Placental epithelial cell (primary cell): ENCODE results near the gene PTCH2. TPM values are rescaled to one million over a fixed set of nuclear protein-coding genes. Genes with fewer than 3 reads are reported as not detected.
A peak's percentile ranks its signal among the peaks of the same experiment; 100 is the strongest.

Experiments used
- small RNA-seq: library from RNA; depleted of rRNA; stranded (forward); fragments of <200 nt; gene quantifications from one replicate; pipeline ENCODE3, GENCODE V24; 2012
- total RNA-seq: library from RNA; depleted of rRNA; stranded (reverse); fragments of >200 nt; gene quantifications from 2 replicates; pipeline ENCODE4 v1.2.3, GENCODE V29; 2012

PTCH2 gene, protein sequence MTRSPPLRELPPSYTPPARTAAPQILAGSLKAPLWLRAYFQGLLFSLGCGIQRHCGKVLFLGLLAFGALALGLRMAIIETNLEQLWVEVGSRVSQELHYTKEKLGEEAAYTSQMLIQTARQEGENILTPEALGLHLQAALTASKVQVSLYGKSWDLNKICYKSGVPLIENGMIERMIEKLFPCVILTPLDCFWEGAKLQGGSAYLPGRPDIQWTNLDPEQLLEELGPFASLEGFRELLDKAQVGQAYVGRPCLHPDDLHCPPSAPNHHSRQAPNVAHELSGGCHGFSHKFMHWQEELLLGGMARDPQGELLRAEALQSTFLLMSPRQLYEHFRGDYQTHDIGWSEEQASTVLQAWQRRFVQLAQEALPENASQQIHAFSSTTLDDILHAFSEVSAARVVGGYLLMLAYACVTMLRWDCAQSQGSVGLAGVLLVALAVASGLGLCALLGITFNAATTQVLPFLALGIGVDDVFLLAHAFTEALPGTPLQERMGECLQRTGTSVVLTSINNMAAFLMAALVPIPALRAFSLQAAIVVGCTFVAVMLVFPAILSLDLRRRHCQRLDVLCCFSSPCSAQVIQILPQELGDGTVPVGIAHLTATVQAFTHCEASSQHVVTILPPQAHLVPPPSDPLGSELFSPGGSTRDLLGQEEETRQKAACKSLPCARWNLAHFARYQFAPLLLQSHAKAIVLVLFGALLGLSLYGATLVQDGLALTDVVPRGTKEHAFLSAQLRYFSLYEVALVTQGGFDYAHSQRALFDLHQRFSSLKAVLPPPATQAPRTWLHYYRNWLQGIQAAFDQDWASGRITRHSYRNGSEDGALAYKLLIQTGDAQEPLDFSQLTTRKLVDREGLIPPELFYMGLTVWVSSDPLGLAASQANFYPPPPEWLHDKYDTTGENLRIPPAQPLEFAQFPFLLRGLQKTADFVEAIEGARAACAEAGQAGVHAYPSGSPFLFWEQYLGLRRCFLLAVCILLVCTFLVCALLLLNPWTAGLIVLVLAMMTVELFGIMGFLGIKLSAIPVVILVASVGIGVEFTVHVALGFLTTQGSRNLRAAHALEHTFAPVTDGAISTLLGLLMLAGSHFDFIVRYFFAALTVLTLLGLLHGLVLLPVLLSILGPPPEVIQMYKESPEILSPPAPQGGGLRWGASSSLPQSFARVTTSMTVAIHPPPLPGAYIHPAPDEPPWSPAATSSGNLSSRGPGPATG
- total RNA-seq: under 0.01 TPM in 1 of 2 replicates, not detected in the other

DNA sequence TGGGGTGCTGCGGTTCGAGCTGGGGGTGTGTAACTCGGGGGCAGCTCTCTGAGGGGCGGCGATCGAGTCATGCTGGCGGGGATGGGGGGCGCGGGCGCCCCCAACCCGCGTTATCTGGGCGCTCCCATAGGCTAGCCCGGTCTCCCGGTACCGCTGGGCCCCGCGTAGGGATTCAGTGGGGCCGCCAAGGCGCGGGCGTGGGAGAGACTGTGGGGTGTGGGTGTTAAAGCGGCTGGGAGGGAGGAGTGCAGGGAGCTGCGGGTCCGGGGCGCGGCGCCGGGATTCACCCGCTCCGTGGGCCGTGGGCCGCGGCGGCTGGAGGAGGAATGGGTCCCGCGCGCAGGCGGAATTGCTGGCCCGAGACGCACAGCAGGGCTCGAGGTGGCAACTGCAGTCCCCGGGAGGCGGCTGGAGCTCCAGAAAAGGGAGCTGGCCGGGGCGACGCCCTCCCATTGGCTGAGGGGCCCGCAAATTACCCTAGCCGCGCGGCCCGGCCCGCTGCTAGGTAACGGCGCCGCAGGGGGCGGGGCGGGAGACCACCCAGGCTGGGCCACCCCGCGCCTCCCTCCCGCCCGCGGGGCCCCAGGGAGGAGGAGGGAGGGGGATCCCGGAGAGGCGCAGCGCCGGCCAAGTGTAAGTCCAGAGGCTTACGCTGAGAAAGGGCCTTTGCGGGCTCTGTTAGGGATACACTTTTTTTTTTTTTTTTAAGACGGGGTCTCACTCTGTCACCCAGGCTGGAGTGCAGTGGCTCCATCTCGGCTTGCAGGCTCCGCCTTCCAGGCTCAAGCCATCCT lies at the start of gene PTCH2:
Gene PTCH2 (minus strand): TSS at position 392 of the 794 bp plus-strand sequence. CDS start 321 bp downstream, at position 71.

DNA sequence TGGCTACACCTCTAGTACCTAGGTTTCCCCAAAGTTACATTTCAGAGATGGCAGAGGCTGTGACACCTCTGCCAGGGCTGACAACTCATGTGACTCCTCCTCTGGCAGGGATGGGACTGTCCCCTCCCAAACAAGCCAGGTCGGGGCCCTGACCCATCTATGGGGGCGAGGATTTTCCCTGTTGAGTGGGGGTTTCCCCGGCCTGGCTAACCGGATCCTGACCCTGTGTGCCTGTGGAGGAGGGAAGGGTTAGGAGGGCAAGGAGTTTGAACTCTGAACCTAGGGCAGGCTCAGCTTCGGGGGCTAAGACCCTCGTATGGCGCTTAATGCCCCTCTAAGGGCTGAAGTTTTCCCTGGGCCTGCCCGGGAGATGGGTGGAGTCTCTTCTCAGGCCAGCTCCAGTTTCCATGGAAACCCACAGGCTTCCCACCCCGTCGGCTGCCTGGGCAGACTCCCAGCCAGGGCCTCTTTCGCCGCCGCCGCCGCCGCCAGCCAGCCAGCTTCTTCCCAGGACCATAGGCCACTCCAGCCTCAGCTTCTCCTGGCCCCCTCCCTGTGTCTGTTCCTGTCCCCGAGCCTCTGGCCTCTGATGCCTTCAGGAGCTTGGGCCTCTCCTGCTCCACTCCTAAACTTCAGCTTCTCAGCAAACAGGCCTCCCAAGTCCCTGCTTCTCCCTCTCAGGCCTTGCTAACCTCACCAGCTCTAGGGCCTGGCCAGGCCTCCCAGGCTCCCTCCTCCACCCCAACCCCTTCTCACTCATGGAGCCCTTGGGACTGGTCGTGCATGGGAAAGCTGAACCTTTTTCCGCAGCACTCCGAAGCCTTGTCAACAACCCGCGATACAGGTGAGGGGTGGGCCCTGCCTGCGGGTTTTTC lies 34.8 kb downstream of the PTCH2 start, which contains the start of gene BTBD19:
Gene BTBD19 (plus strand): TSS at position 461 of the 875 bp plus-strand sequence. CDS start 298 bp downstream, at position 759.

DNA sequence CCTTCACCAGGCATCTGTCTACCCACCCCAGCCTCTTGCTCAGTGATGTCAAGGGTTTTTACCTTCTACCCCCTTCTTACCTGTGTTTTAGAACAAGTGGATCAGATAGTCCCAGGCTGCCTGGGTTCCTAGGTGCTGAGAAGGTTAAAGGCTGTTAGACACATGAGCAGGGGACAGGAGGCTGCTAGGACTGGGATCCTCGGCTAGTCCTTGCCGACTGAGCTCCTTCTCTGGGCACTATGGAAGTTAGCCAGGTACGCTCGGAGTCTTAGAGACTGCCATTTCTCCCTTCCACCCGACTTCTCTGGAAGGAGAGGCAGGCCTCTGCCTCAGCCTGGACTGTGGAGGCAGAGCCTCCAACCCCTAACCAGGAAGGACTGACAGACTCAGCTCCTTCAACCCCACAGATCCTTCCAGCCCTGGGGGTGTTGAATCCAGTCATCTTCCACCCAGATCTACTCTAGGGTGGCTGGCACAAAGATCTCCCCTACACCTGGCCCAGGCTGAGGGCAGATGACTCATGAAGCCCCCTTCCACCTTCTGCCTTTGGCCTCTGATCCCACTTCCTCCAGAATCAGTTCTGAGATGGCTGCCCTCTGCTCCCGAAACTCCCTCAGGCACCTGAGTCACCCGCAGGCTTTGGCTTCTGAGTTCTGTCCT lies 36.2 kb downstream of the PTCH2 start, which contains the start of gene DYNLT4:
Gene DYNLT4 (minus strand): TSS at position 648 of the 660 bp plus-strand sequence. CDS start 683 bp downstream, outside the sequence.

DNA sequence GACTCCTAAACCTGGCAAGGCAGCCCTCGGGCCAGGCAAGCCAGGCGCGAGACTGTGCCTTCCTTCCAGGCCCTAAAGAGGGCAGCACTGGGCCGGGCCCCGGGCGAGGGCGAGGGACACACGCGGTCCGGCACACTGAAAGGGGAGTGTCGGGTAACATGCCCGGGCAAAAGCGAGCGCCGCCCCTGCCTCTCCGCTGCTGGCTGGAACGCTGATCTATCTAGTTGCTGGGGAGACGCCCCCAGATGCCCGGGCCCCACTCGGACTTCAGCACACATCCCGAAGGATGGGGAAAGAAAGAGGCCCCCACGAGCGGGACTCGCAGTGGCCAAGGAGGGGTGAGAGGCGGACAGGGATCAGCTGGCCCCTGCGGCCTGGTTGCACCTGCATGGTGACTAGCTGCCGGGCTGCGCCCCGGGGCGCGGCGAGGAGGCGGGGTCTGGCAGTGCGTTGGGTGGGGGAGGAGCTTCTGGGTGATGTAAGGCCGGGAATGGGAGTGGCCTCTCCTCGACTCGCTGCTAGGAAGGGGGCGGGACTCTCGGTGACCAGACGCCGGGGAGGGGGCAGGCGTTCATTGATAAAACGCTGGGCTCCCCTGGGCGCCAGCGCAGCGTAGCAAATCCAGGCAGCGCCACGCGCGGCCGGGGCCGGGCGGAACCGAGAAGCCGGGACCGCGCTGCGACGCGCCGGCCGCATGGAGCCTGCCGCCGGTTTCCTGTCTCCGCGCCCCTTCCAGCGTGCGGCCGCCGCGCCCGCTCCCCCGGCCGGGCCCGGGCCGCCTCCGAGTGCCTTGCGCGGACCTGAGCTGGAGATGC lies 43.1 kb downstream of the PTCH2 start, which contains the start of gene PLK3:
Gene PLK3 (plus strand): TSS at position 608 of the 815 bp plus-strand sequence. CDS start 87 bp downstream, at position 695.

DNA sequence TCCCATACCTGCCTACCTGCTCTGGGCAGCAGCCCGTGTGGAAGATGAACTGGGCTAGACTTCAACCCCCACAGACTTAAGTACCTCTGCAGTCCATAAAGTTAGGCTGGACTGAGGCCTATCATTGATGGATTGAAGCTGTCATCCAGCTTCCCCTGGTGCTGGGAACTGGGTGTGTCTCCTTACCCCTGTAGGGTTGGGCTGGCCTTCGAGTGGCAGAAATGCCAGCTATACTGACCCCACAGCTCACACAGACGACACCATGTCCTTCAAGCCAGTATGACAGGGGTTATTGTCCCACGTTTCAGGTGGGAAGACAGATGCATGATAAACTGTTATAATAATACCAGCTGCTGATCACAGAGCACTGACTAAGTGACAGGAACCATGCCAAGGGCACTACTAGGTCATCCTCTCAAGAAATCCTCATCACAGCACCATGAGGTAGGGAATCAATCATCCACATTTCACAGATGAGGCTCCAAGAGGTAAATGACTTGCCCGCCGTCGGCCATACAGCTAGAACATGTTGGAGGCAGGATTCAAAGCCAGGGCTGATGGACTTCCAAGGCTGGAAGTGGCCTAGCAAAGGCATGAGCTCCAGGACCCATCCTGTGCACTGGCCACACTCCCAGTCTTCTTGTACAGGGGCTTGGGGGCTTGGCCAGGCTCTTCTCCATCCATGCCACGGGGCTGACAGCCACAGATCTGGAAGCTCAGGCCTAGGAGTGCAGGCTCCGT lies 54.8 kb downstream of the PTCH2 start, which contains the start of gene BEST4:
Gene BEST4 (minus strand): TSS at position 51 of the 741 bp plus-strand sequence. CDS start 465 bp downstream, outside the sequence.

DNA sequence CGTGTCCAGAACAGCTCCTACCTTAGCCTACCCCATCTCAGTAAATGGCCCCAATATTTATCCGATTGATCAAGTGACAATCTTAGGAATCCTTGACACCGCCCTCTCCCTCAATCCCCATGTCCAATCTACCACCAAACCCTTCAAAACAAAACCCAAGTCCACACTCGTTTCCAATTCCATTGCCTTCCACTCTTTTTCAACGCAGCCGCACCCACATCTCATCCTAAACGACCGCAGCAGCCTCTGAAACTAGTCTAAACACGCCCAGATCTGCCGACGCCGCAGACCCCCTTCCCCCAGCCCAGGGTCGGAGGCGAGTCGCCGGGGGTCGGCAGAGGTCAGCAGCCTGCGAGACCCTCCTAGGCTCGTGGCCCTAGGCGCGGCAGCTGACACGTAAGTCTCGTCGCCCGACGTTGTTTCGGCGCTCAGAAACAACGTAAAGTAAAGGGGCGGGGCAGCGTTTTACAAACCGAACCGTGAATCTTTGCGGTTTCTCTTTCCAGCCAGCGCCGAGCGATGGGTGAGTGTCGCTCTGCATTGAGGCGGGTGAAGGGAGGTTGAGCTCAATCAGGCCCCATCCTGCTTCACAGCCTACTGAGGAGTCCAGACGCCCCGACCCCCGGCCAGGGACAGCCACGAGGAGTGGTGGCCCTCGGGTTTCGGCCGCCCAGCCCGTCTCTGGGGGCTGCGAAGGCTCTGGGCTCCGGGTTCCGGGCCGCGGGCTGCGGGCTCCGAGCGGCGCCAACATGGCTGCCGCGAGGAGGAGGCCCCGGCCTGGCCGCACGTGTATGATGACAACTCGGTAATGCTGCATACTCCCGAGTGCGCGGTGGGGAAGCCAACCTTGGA lies 67.7 kb downstream of the PTCH2 start, which contains the start of gene RPS8:
Gene RPS8 (plus strand): TSS at position 463 of the 852 bp plus-strand sequence. CDS start 57 bp downstream, at position 520.

Small RNA genes lying within 50 kb of the gene (small RNA-seq; reads per million reads assigned to genes)
- gene AL136380.1 (not detected), gene SNORD38A (1,942 reads per million, percentile 100 among the genes with 10 or more reads in this experiment), gene SNORD38B (not detected), gene SNORD46 (55.8 reads per million, percentile 98 among the genes with 10 or more reads in this experiment), gene SNORD55 (not detected)

Other genes with a start within 250 kb of the PTCH2 start
- gene TMEM53, start 168.8 kb downstream of the PTCH2 start, total RNA-seq: 7.1 and 15.8 TPM in 2 replicates
- gene ARMH1, start 168.5 kb downstream of the PTCH2 start, total RNA-seq: 0.22 and 3.9 TPM in 2 replicates
- not detected in 2 replicates for gene RNU5D-1, start 112.1 kb downstream of the PTCH2 start, total RNA-seq
- 4.3 and 11.2 TPM in 2 replicates for gene KIF2C, start 103.4 kb downstream of the PTCH2 start, total RNA-seq
- gene RPS8, start 67.7 kb downstream of the PTCH2 start, total RNA-seq: 1,100 and 1,117 TPM in 2 replicates
- gene BEST4, start 55.1 kb downstream of the PTCH2 start, total RNA-seq: under 0.01 and 0.11 TPM in 2 replicates
- 6.3 and 18.9 TPM in 2 replicates for gene PLK3, start 42.9 kb downstream of the PTCH2 start, total RNA-seq
- 2.4 TPM in 1 of 2 replicates, not detected in the other for gene DYNLT4, start 35.9 kb downstream of the PTCH2 start, total RNA-seq
- 8.6 and 11.8 TPM in 2 replicates for gene BTBD19, start 34.7 kb downstream of the PTCH2 start, total RNA-seq
- 9.4 and 18.5 TPM in 2 replicates for gene EIF2B3, start 143.3 kb upstream of the PTCH2 start, total RNA-seq
- 20.0 and 36.7 TPM in 2 replicates for gene HECTD3, start 168.1 kb upstream of the PTCH2 start, total RNA-seq
- 93.8 and 143 TPM in 2 replicates for gene UROD, start 169.0 kb upstream of the PTCH2 start, total RNA-seq